Fibroblast of pulmonary artery (primary cell): Measurements from ENCODE around the gene ATP5ME.

Source experiments
- DNase-seq: peaks from one replicate; pipeline ENCODE4 v3.0.0-alpha.2; 2010; ENCODE audit warnings: low read depth
- H3K4me3 ChIP-seq: replicated peaks from 2 replicates; pipeline ENCODE4 v1.5.1; 2011; ENCODE audit warnings: low read depth, mild to moderate bottlenecking, control low read depth, low read length, moderate library complexity
- CTCF ChIP-seq: IDR thresholded peaks from 2 replicates; pipeline ENCODE4 v1.5.1; 2011; ENCODE audit warnings: mild to moderate bottlenecking, control low read depth, low read length, inconsistent platforms; ENCODE audit errors: missing control alignments

ATP5ME gene

GRCh38 chr4:689723-690122 is 15.6 kb upstream of the ATP5ME start:
- no peak overlapping the region for H3K4me3 ChIP-seq

DNA sequence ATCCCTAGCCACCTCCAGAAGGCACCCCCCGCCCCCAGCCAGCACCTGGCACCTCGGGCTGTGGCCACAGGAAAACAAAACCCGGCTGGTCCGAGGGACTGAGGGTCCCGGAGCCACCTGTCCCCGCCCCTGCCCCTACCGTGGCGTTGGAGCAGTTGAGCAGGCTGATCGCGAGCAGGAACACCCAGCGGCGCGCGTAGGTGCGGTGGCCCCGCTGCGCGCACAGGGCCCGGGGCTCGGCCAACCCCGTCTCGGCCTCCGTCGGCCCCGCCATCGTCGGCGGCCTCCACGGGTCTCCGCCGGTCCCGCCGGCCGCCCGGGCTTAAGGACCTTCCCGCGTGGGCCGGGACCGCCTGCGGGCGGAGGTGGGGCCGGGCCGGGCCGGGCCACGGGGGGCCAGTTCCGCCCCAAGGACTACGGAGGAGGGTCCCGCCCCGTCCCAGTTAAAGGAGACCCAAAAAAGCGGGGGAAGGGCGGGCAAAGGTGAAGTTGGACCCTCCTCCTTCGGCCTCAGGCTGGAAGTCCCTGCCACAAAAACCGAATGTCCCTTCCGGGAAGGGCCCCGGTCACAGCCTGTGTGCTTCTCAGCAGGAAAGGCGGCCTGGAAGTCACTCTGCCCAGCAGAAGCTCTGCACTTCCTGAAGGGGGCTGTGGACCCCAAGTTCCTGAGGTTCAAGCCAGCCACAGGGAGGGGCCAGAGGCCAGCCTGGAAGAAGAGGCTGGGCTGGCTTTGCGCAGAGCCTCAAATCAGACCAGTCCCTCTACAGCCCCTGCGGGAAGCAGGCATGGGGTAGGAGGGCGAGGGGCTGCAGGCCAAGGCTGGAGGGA is 15.0 kb upstream of the ATP5ME start, which contains the start of gene SLC49A3:
Gene SLC49A3 (minus strand): TSS at position 298 of the 828 bp plus-strand sequence. CDS start 24 bp downstream, at position 274.
- peak within 1 kb of the TSS; percentile 32 for H3K4me3 ChIP-seq
- no peak for DNase-seq
- no peak for TF ChIP-seq CTCF

More at GRCh38 chr4:689723-690122, 15.6 kb upstream of the ATP5ME start:
- no peak for TF ChIP-seq CTCF
- DNase-seq, result no peak

DNA sequence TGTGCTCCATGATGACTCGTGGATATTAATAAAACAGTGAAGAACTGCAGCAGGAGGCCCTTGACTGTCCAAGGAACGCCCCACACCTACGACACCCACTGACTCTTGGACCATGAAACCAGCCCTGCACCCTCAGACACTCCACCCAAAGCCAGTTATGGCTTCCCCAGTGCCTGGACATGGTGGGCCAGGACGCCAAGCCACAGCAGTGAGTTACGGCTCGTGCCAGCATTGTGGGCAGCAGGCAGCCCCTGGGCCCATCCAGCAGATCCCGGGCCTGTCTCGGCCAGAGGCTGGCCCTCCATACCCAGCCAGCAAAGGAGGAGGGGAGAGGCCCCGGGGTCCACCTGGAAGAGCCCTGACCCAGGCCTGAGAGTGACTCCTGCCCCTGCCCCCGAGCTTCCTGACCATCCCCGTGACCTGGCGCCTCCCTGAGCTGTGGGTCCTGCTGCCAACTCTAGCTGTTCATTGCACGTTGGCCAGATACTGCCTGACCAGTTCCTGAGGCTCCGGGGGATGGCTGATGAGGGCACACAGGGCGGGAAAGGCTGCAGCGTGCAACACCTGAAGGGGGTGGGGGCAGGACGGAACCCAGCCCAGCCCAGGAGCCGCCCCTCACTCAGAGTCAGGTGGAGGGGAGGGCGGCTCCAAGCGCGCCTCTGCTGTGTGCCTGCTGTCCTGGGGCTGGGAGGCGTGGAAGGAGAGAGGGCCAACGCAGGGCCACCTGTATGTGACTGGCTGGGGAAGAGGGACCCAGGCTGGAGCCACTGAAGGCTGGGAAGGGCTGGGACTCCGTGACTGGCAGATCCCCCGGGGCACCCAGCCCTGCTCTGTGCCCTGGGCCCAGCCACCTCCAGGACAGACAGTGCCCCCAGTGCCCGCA is 14.1 kb upstream of the ATP5ME start:
- H3K4me3 ChIP-seq, result peak overlapping the region; percentile 32
- DNase-seq, result no peak
- TF ChIP-seq CTCF, result no peak

DNA sequence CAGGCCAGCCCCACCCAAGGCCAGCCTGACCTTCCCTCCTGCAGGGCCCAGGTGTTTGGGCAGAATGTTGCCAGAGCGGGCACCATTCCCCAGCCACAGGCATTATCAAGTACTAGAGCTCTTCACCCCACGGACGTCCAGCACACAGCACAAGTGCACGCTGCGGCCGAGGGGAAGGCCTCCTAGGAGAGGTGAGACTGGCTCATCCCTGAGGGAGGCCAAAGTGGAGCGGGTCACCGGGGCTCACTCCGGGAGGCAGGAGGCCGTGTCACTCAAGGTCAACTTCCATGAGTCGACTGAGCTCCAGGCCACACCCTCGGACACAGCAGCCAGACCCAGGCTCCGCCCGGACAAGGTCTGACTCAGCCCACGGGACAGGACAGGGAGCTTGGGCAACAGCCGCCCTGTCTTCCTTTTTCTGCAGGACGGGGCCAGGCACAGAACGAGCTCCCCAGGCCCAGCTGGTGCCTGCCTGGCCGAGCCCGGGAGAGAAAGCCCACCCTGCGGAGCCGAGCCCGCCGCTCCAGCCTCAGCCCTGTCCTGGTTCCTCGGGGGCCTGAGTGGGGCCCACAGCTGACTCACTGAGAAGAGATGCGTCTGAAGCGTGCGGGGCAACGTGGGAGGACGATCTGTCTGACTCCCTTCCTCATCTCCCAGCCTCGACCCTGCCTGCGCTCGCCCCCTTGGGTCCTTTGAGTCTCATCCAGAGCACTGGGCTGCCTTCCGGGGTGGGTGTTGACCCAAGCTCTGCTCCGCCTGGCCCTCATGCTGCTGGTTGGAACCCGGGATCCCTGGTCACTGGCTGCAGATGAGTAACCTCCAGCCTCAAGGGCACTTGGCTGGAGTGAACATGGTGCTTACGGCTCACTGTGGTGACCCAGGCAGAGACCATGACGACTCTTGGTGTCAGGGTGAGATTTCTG is 13.2 kb upstream of the ATP5ME start:
- peak; percentile 88 for DNase-seq
- TF ChIP-seq CTCF, result no peak
- peak overlapping the region; percentile 13 for H3K4me3 ChIP-seq

DNA sequence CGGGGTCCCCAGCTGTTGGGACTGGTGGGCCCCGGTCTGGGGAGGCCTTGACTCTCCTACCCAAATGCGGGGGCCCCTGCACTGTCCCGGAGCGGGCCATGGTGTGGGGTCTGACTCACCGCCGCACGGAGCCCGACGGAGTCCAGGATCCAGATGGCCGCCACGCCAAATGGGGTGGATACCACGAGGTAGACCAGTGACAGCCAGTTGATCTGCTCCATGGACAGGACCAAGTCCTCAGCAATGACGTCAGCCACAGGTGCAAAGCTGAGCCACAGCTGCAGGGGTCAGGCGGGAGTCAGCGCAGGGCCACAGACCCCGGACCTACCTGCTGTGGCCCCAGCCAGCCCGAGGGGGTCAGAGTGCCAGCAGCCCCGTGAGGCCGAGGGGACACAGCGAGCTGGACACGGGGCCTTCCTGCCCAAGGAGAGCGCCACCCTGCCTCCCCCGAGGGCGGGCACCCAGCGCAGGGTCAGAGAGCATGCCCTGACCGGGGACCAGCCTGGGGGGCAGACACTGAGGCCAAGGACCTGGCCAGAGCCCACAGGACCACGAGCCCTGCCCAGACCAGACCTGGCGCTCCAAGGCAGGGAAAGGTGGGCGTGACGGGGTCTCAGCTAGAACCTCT is 12.5 kb upstream of the ATP5ME start:
- DNase-seq, result no peak
- no peak for TF ChIP-seq CTCF
- no peak overlapping the region for H3K4me3 ChIP-seq
